ENCODE results near the gene ENDOG. TPM values are rescaled to one million over a fixed set of nuclear protein-coding genes. Genes with fewer than 3 reads are reported as not detected.
"Not testable (repeated sequence)": the region's sequence is repeated elsewhere in the genome, so short reads cannot be mapped to it uniquely, and the experiment has no call there.

Gene ENDOG
- total RNA-seq, 4 donors from 2014 or later = 2.1 to 22.0 (median 9.1) TPM

DNA sequence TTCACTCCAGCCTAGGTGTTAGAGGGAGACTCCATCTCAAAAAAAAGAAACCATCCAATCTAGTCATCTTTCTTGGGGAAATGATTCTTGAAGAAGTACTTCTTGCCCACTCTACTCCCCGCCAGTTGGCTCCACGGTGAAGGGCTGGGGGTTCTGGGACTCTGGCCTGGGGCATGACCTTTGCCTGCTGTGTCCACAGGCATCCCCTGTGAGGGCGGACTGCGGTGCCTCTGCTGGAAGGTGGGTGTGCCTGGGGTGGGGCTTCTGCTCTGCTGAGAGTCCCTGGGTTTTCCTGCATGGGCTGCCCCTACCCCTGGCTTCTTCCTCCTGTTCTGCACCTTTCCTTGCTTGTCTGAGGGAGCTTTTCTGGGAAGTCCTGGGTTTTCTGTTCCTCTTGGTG lies 27.8 kb upstream of the ENDOG start:
- intact Hi-C loops (cut with DNase I; ENCODE audit: low total_unique reads) = no loop called here
- TF ChIP-seq, protein P1, sequence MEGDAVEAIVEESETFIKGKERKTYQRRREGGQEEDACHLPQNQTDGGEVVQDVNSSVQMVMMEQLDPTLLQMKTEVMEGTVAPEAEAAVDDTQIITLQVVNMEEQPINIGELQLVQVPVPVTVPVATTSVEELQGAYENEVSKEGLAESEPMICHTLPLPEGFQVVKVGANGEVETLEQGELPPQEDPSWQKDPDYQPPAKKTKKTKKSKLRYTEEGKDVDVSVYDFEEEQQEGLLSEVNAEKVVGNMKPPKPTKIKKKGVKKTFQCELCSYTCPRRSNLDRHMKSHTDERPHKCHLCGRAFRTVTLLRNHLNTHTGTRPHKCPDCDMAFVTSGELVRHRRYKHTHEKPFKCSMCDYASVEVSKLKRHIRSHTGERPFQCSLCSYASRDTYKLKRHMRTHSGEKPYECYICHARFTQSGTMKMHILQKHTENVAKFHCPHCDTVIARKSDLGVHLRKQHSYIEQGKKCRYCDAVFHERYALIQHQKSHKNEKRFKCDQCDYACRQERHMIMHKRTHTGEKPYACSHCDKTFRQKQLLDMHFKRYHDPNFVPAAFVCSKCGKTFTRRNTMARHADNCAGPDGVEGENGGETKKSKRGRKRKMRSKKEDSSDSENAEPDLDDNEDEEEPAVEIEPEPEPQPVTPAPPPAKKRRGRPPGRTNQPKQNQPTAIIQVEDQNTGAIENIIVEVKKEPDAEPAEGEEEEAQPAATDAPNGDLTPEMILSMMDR (IDR thresholded peaks at IDR 0.05) = no peak
- TF ChIP-seq POLR2A (IDR thresholded peaks at IDR 0.05) = no peak
- DNase-seq = no peak
- no peaks in the 10 kb centered on the region for H3K9me3 ChIP-seq
- H3K4me3 ChIP-seq = no peak overlapping the region
- no peaks in the 10 kb centered on the region for H3K36me3 ChIP-seq
- peaks cover 0 to 4% of the 10 kb centered on the region in 2 donors for H3K4me1 ChIP-seq
- no peak overlapping the region for H3K27ac ChIP-seq
- H3K27me3 ChIP-seq = no peaks in the 10 kb centered on the region

DNA sequence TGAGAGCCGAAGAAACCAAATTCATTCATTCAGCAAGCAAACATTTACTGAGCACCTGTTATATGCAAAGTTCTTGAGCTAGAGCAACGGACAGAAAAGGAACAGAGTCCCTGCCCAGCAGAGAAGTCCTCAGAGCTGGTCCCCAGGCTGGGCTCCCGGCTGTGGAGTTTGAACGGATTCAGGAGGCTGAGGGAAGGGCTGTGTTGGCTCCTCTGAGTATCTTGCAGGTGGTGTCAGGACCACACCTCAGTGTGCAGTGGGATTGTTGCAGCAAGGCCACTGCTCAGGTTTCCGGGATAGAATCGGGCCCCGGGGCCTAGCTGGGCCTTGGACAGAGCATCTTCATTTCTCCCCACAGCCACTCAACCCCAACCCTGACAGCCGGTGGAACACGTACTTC lies 26.2 kb upstream of the ENDOG start:
- H3K36me3 ChIP-seq = no peaks in the 10 kb centered on the region
- no peaks in the 10 kb centered on the region for H3K27me3 ChIP-seq
- no peak overlapping the region for H3K4me3 ChIP-seq
- peaks cover 0 to 4% of the 10 kb centered on the region in 2 donors for H3K4me1 ChIP-seq
- DNase-seq = no peak
- H3K9me3 ChIP-seq = no peaks in the 10 kb centered on the region
- TF ChIP-seq POLR2A (IDR thresholded peaks at IDR 0.05) = no peak
- TF ChIP-seq, protein P1 (IDR thresholded peaks at IDR 0.05) = no peak
- no peak overlapping the region for H3K27ac ChIP-seq
- intact Hi-C loops (cut with DNase I; ENCODE audit: low total_unique reads) = no loop called here

DNA sequence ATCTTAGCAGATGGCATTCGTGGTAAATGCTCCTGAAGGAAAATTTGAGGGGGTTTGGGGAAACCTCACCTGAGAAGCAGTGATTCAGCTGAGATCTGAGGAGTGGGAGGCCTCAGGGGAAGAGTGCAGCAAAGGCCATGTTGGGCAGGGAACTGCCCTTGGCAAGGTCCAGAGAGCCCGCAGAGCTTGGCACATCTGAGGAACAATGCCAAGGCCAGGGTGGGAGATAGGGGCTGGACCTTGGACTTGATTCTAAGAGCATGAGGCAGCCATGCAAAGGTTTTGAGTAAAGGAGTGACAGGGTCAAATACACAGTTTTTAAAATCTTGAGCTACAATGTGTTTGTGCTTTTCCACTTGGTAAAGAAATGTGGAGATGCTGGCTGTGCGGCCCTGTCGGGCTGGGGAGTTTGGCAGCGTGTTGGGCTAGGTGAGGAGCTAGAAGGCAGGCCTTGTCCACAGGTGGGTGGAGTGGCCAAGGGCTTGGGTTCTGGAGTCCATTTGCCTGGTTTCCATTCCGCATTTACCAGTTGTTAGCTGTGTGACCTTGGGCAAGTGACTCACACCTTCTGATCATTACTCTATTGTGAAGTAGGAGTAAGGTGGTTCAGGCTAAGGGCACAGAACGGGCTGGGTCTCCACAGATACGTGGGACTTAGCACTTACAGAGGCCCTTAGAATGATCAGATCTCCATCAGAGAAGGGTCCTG lies 25.2 kb upstream of the ENDOG start:
- Histone ChIP-seq H3K36me3 (no peaks in the 10 kb centered on the region), H3K27me3 (no peaks in the 10 kb centered on the region), H3K9me3 (no peaks in the 10 kb centered on the region), H3K4me1 (peaks cover 0 to 1% of the 10 kb centered on the region in 2 donors), H3K27ac (no peak overlapping the region), H3K4me3 (no peak overlapping the region)
- no peak for TF ChIP-seq POLR2A (IDR thresholded peaks at IDR 0.05)
- TF ChIP-seq, protein P1 (IDR thresholded peaks at IDR 0.05) = no peak
- intact Hi-C loops (cut with DNase I; ENCODE audit: low total_unique reads) = no loop called here
- no peak for DNase-seq

DNA sequence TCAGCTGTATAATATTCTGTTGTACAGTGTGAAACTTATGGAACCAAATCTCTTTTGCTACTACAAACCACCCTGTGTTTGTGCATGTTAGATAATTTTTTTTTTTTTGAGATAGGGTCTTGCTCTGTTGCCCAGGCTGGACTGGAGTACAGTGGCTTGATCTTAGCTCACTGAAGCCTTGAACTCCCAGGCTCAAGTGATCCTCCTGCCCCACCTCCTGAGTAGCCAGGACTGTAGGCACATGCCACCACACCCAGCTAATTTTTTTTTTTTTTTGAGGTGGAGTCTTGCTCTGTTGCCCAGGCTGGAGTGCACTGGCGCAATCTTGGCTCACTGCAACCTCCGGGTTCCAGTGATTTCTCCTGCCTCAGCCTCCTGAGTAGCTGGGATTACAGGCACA lies 23.3 kb upstream of the ENDOG start:
- H3K4me3 ChIP-seq, H3K36me3 ChIP-seq: not testable (repeated sequence)

DNA sequence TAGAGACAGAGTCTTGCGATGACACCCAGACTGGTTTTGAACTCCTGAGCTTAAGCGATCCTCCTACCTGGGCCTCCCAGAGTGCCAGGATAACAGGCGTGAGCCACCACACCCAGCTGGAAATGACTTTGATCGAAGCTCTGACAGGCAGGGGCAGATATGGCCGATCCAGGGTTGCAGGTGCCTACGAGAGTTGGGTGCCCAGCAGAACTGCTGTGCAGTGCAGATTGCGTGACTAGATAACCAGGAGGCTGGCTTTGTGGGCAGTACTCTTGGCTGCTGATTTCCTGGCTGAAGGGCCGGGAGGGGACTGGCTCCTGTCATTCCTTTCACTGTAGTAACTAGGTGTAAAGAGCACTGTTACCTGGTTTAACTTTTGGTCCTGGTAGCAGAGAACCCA lies 19.4 kb upstream of the ENDOG start:
- H3K9me3 ChIP-seq = no peaks in the 10 kb centered on the region
- no peak for TF ChIP-seq POLR2A (IDR thresholded peaks at IDR 0.05)
- TF ChIP-seq, protein P1 (IDR thresholded peaks at IDR 0.05) = no peak
- intact Hi-C loops (cut with DNase I; ENCODE audit: low total_unique reads) = no loop called here
- no peaks in the 10 kb centered on the region for H3K4me1 ChIP-seq
- H3K36me3 ChIP-seq = no peaks in the 10 kb centered on the region
- DNase-seq = no peak
- no peak overlapping the region for H3K27ac ChIP-seq
- no peaks in the 10 kb centered on the region for H3K27me3 ChIP-seq
- no peak overlapping the region for H3K4me3 ChIP-seq

More for the DNA sequence above, 23.3 kb upstream of the ENDOG start:
- DNase-seq; H3K4me1 ChIP-seq; intact Hi-C loops (cut with DNase I; ENCODE audit: low total_unique reads); H3K27me3 ChIP-seq; H3K9me3 ChIP-seq; H3K27ac ChIP-seq: not testable (repeated sequence)

All from uterus (tissue), 4 donors.